Smooth muscle cell (in vitro differentiated cells): ENCODE measurements around the gene GRIK3. TPM values are rescaled to one million over a fixed set of nuclear protein-coding genes. Genes with fewer than 3 reads are reported as not detected.
"Not testable (repeated sequence)": the region's sequence is repeated elsewhere in the genome, so short reads cannot be mapped to it uniquely, and the experiment has no call there.

ENCODE experiments used
- DNase-seq: peaks from one replicate; lab custom pipeline; 2025; ENCODE audit not compliant: unreplicated experiment; lab: John Stamatoyannopoulos, UW
- H2AFZ ChIP-seq: fragments of 200-600 bp; sonication (generic); 2 replicates; pipeline ENCODE4 v1.6.0; 2016; ENCODE audit warnings: antibody characterized with exemption, low read depth, mild to moderate bottlenecking
- H3F3A ChIP-seq: fragments of 200-600 bp; sonication (generic); 2 replicates; pipeline ENCODE4 v1.6.0; 2017; ENCODE audit warnings: antibody characterized with exemption, low read depth
- H3K27ac ChIP-seq: fragments of 200-600 bp; sonication (generic); 2 replicates; pipeline ENCODE4 v1.5.1; 2016; ENCODE audit warnings: low read depth, mild to moderate bottlenecking
- H3K27me3 ChIP-seq: fragments of 200-600 bp; sonication (generic); 2 replicates; pipeline ENCODE4 v1.6.1; 2016; ENCODE audit warnings: low read depth, mild to moderate bottlenecking
- H3K36me3 ChIP-seq: fragments of 200-600 bp; sonication (generic); 2 replicates; pipeline ENCODE4 v1.5.1; 2016; ENCODE audit warnings: low read depth
- H3K4me1 ChIP-seq: fragments of 200-600 bp; sonication (generic); 2 replicates; pipeline ENCODE4 v1.5.1; 2016; ENCODE audit warnings: low read depth
- H3K4me2 ChIP-seq: fragments of 200-600 bp; sonication (generic); 2 replicates; pipeline ENCODE4 v1.6.0; 2016; ENCODE audit warnings: mild to moderate bottlenecking
- H3K4me3 ChIP-seq: fragments of 200-600 bp; sonication (generic); 2 replicates; pipeline ENCODE4 v1.5.1; 2016; ENCODE audit warnings: mild to moderate bottlenecking
- H3K79me2 ChIP-seq: fragments of 200-600 bp; sonication (generic); 2 replicates; pipeline ENCODE4 v1.6.0; 2016; ENCODE audit warnings: low read depth, mild to moderate bottlenecking
- H3K9ac ChIP-seq: fragments of 200-600 bp; sonication (generic); 2 replicates; pipeline ENCODE4 v1.6.0; 2016; ENCODE audit warnings: low read depth
- H3K9me3 ChIP-seq: fragments of 200-600 bp; sonication (generic); replicated peaks from 2 replicates; pipeline ENCODE4 v1.5.1; 2016; ENCODE audit warnings: low read depth
- H4K20me1 ChIP-seq: fragments of 200-600 bp; sonication (generic); 2 replicates; pipeline ENCODE4 v1.6.0; 2016; ENCODE audit warnings: low read depth
- CTCF ChIP-seq: fragments of 200-600 bp; sonication (generic); IDR thresholded peaks from 2 replicates; pipeline ENCODE4 v1.5.1; 2017; ENCODE audit warnings: borderline replicate concordance, mild to moderate bottlenecking, antibody characterized with exemption; ENCODE audit not compliant: insufficient read depth, poor library complexity, severe bottlenecking
- WGBS: methylation state at CpG from one replicate; pipeline ENCODE4 v1.1.7; 2016; ENCODE audit warnings: low lambda C conversion rate; 5-methylcytosine and 5-hydroxymethylcytosine counted together
- polyA plus RNA-seq: library from polyadenylated mRNA; unstranded; fragments of >200 nt; fragmentation: Nextera tagmentation; extraction: Ambion mirVana; gene quantifications from 2 replicates; pipeline ENCODE4 v1.2.1, GENCODE V29; 2016
- total RNA-seq: library from RNA; depleted of rRNA; stranded (reverse); fragments of >200 nt; gene quantifications from 2 replicates; pipeline ENCODE4 v1.2.3, GENCODE V29; 2014

The GRIK3 gene
- total and polyA plus RNA-seq, 2 experiments from 2014 or later, result 0.04 TPM; not detected in 1

DNA sequence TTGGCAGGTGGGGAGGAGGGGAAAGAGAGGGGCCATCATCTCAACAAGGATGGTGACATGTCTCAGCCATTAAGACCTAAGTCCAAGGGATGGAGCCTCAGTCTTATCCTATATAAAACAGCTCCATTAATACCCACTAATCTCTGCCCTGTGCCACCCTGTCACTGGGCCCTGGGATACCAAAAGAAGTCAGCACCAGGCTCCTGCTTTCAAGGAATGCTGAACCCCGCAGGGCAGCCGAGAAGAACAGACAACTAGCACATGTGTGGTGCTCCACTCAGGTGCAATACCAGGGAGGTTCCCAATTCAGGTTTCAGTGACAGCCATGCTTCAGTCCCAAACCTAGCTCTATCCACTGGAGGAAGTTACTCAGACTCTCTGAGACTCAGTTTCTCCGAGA is 128.4 kb downstream of the GRIK3 start:
- H3K9me3 ChIP-seq, result no peaks in the 10 kb centered on the region
- no peak for DNase-seq
- H3K79me2 ChIP-seq, result no peaks in the 10 kb centered on the region
- H3K4me2 ChIP-seq, result no peak overlapping the region
- no peak for TF ChIP-seq CTCF
- H3K27me3 ChIP-seq, result peaks cover 15% of the 10 kb centered on the region
- no peak overlapping the region for H3K9ac ChIP-seq
- no peaks in the 10 kb centered on the region for H3F3A ChIP-seq
- H3K36me3 ChIP-seq, result no peaks in the 10 kb centered on the region
- H4K20me1 ChIP-seq, result no peaks in the 10 kb centered on the region
- no peak overlapping the region for H3K4me3 ChIP-seq
- no peak overlapping the region for H3K27ac ChIP-seq
- no peak overlapping the region for H2AFZ ChIP-seq
- WGBS, result 86% methylated on average over 3 of the region's 3 CpGs
- no peaks in the 10 kb centered on the region for H3K4me1 ChIP-seq

- 62% methylated on average over 1 of the region's 1 CpG for WGBS
- no peak overlapping the region for H3K4me2 ChIP-seq
- DNase-seq, result no peak
- no peaks in the 10 kb centered on the region for H4K20me1 ChIP-seq
- H3K27ac ChIP-seq, result no peak overlapping the region
- H3K27me3 ChIP-seq, result peaks cover 12% of the 10 kb centered on the region
- no peaks in the 10 kb centered on the region for H3F3A ChIP-seq
- H3K9me3 ChIP-seq, result peaks cover 6% of the 10 kb centered on the region
- no peak overlapping the region for H2AFZ ChIP-seq
- H3K4me1 ChIP-seq, result no peaks in the 10 kb centered on the region
- no peaks in the 10 kb centered on the region for H3K36me3 ChIP-seq
- no peak overlapping the region for H3K9ac ChIP-seq
- TF ChIP-seq CTCF, result no peak
- H3K79me2 ChIP-seq, result no peaks in the 10 kb centered on the region
- no peak overlapping the region for H3K4me3 ChIP-seq
Observed at GRCh38 chr1:36900128-36900527, 134.2 kb downstream of the GRIK3 start.

DNA sequence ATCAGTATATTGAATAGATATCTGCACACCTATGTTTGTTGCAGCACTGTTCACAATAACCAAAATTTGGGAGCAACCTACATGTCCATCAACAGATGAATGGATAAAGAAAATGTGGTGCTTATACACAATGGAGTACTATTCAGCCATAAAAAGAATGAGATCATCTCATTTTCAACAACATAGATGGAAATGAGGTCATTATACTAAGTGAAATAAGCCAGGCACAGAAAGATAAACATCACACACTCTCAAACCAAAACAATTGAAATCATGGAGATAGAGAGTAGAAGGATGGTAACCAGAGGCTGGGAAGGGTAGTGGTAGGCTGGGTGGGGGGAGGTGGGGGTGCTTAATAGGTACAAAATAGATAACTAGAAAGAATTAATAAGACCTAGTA is 136.5 kb downstream of the GRIK3 start:
- H4K20me1 ChIP-seq, DNase-seq, H3K9ac ChIP-seq, H3K27ac ChIP-seq, H2AFZ ChIP-seq, H3K27me3 ChIP-seq, H3K79me2 ChIP-seq, H3K9me3 ChIP-seq, H3K36me3 ChIP-seq, H3K4me3 ChIP-seq, H3K4me1 ChIP-seq, H3K4me2 ChIP-seq, H3F3A ChIP-seq: not testable (repeated sequence)

GRCh38 chr1:36894824-36895223 is 139.5 kb downstream of the GRIK3 start:
- TF ChIP-seq CTCF, result no peak
- Histone ChIP-seq H3K4me1 (no peaks in the 10 kb centered on the region), H3K79me2 (no peaks in the 10 kb centered on the region), H3K27me3 (peaks cover 3% of the 10 kb centered on the region), H3F3A (no peaks in the 10 kb centered on the region), H3K27ac (no peak overlapping the region), H2AFZ (no peak overlapping the region), H3K4me3 (no peak overlapping the region), H3K36me3 (no peaks in the 10 kb centered on the region), H3K4me2 (no peak overlapping the region), H3K9me3 (peaks cover 6% of the 10 kb centered on the region), H3K9ac (no peak overlapping the region), H4K20me1 (no peaks in the 10 kb centered on the region)
- WGBS, result 64% methylated on average over 3 of the region's 3 CpGs
- no peak for DNase-seq
